GM21367 (cell line): ENCODE results near the gene GRK3.
"Not testable (repeated sequence)": the region's sequence is repeated elsewhere in the genome, so short reads cannot be mapped to it uniquely, and the experiment has no call there.

Experiments used
- ATAC-seq: cut with Tn5 transposase; IDR thresholded peaks from one replicate; pipeline ENCODE4 v1.9.1; 2021; ENCODE audit not compliant: unreplicated experiment

Gene GRK3

GRCh38 chr22:25623851-25624250, 59.4 kb downstream of the GRK3 start:
- no peak for ATAC-seq

GRCh38 chr22:25624476-25624875, 60.0 kb downstream of the GRK3 start:
- no peak for ATAC-seq

GRCh38 chr22:25625747-25626623, 61.5 kb downstream of the GRK3 start:
- not testable (repeated sequence) for ATAC-seq

DNA sequence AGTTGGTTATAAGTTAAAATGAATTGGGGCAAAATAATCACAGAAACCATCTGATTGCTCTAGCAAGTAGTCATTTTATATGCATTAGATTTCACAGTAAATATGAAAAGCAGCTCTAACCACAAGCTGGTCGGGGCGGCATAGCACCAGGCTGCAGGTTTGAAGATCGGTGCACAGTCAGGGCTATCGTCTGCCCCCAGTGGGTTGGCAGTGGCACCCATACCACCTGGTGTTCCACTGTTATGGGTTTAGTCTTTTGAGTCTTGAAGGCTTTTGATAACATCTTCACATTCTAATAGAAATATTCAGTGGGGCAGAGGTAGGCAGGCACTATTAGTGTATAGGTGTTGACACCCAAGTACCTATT, 62.1 kb downstream of the GRK3 start:
- ATAC-seq: no peak

DNA sequence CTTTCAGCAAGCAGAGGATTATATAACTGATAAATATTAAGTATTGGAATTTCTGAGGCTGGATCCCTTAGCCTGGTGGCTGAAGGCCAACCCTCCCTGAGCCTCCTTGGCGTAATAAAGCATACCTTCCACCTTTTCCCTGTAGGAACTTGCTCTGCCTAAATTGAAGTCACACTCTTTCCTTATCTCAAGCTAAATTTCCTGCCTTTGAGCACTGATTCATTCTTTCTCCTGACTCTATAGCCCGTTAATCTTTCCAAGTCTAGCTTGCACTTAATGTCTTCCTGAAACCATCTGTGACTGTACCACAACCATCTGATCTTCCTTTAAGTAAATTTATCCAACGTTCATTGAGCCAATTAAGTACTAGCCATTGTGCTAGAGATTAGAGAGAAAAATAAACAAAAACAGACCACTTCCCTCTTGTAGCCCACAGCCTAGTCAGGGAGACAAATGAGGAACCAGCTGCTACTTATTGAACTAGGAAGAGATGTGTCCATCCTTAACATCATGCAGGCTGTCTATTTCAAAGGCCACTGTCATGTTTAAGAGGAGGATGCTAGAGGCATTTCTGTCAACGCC, 62.9 kb downstream of the GRK3 start:
- no peak for ATAC-seq

GRCh38 chr22:25628494-25628893, 64.0 kb downstream of the GRK3 start:
- no peak for ATAC-seq

DNA sequence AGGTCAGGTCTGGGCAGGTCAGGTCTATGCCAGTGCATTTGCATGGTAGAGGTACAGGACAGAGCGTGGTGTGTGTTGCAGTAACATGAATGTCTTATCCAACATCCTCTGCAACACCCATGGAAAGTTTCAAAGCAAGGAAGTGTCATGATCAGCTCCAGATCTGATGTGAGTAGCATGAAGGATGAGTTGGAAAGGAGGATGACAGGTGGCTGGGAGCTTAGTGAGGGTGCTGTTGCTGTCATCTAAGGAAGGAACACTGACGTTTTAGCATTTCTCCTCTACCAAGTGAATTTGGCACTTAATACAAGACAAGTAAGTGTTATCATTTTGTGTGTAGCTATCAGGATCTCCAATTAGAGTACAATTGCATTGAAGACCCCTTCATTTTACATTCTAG, 65.1 kb downstream of the GRK3 start:
- ATAC-seq: no peak

GRCh38 chr22:25630447-25630846, 66.0 kb downstream of the GRK3 start:
- ATAC-seq: no peak

- ATAC-seq: no peak
Measured at GRCh38 chr22:25636323-25636722, 71.8 kb downstream of the GRK3 start.

GRCh38 chr22:25637032-25637431, 72.6 kb downstream of the GRK3 start:
- no peak for ATAC-seq

GRCh38 chr22:25637672-25638071, 73.2 kb downstream of the GRK3 start:
- no peak for ATAC-seq

DNA sequence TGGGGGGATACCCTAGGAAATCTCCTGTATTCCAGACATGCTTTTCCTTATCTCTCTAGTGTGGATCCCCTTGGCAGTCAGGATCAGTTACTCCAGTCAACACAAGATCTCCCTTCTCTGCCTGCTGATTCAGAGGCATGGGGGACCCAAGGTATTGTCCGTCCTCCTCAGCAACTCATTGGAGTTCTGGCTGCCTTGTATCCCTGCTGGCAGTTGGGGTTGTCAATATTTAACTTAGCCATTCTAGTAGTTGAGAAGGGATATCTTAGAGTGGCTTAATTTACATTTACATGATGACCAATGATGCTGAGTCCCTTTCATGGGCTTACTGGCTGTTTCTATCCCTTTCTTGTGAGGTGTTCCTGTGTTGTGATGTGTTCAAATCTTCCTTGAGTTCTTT, 74.2 kb downstream of the GRK3 start:
- ATAC-seq: no peak

DNA sequence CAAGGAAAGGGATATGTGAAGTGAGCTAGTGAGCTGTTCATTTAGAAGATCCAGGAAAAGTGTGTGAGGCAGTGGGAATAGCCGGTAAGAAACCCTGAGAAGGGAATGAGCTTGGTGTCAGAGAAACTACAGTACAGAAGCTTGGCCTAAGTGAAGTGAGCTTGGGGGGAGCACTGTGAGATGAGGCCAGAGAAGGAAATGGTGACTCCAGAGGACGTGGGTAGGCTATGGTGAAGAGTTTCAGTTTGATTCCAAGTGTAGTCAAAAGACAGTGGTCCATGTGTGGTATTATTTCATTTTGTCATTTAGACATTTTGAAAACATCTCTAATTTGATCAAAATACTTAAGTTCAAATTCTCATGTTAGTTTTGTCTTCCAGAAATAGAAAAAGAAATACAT, 77.2 kb downstream of the GRK3 start:
- no peak for ATAC-seq

- no peak for ATAC-seq
Measured at GRCh38 chr22:25643232-25644000, 78.9 kb downstream of the GRK3 start.

DNA sequence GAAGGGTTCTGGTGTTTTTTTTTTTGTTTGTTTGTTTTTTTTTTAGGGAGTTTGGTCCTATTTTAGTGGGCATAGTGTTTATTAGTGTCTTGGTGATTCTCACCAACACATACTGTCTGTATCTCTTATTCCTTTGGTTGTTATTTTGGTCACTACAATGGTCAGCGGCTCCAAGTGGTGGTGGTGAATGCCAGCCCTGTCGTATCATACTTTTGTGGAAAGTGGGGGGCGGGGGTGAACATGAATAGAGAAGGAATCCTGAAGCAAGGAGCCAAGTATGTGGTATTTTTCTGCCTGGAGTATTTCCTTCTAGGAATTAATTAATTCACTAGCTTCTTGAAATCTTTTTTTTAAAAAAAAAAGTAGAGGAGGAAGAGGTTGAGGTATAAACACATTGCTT, 79.6 kb downstream of the GRK3 start:
- ATAC-seq: no peak

DNA sequence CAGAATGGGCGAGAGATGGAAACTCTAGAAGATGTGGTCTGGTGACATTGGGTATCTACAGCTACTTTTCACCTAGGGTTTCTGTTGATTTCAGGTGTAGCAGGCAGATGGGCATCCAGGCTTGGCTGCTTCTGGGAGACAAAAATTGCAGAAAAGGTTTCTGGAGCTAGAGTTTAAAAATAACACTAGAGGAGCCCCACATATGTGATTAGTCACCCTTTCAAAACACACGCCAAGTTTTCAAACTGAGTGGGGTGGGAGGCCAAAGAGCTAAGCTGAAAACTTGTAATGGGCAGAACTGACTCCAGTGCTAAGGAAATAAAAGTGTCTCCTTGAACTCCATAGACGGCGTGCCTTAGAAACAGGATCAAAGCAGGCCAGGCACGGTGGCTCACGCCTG, 80.8 kb downstream of the GRK3 start:
- no peak for ATAC-seq

DNA sequence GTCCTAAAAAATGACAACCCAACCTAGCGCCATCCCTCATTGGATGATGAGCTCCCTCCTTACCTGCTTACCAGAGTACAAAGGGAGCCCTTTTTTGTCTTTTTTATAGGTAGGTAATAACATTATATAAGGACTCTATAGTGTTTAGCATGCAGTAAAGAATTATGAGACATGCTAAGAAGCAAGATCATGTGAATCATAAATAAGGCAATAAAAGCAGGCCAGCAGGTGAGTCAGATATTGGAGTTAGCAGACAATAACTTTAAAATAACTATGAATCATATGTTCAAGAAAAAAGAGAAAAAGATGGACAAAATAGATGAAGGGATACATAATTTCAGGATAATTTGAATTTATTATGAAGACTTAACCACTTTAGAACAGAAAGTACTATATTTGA, 81.5 kb downstream of the GRK3 start:
- ATAC-seq: no peak

DNA sequence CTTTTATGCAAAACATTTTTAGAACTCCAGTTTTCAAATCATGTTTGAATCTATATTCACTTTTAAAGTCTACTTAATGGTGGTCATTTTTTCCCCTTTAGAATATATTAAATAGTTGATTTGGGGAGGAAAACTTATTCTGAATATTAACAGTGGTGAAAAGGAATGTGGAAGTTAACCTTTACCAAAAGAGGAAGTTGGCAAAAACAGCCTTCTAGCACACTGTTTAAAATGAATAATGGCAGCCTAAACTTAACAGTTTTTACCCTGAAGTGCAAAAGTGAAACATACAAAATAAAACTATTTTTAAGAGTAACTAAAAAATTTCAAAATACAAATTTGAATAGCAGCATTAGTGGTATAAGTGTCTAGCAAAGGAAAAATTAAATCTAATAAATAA, 86.4 kb downstream of the GRK3 start:
- ATAC-seq: no peak

- ATAC-seq: no peak
Measured at GRCh38 chr22:25651332-25652085, 87.0 kb downstream of the GRK3 start.

DNA sequence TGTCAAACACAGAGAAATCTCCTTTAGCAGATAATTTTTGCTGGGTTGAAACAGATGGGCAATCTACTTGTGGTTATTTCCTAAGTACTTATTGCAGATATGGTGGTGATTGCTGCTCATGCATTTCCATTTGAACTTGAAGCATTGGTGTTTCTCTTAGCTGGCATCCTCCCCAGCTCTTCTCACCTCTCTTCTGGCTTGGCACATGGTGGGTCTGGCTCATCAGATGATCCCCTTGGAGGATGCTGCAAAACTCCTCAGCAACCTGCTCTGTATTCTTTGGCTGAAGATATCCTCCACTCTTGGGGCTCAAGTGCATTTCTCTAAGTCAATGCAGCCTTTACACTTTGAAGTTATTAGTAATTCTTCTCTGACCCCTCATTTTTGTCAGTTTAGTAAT, 90.2 kb downstream of the GRK3 start:
- no peak for ATAC-seq

DNA sequence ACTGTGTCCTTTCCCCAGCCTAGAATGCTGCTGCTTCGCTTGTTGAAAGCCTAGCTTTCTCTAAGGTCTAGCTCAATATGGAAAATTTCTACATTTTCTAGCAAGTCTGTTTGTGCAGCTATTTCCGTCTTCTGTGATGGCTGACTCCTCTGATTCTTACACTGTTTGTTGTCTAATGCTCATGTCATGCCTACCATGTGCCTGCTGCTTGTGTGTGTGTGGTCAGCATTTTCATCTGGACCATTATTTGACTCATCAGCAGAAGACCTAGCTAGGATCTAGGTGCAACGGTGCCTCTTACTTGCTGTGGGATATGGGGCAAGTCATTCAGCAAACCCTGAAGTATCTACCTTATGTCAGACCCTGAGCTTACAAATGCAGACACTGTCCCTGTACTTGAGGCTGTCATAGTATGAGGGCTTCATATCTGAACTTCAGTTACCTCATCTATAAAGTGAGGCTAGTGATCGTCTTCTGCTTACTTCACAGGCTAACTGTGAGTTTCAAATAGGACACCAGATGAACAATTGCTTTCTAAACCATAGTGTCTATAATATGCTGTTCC, 91.0 kb downstream of the GRK3 start:
- no peak for ATAC-seq
